Measurements from ENCODE around the gene NTM. TPM values are rescaled to one million over a fixed set of nuclear protein-coding genes. Genes with fewer than 3 reads are reported as not detected.

Gene NTM
- total RNA-seq, 2 donors from 2014 or later: 0.26 to 3.6 TPM

DNA sequence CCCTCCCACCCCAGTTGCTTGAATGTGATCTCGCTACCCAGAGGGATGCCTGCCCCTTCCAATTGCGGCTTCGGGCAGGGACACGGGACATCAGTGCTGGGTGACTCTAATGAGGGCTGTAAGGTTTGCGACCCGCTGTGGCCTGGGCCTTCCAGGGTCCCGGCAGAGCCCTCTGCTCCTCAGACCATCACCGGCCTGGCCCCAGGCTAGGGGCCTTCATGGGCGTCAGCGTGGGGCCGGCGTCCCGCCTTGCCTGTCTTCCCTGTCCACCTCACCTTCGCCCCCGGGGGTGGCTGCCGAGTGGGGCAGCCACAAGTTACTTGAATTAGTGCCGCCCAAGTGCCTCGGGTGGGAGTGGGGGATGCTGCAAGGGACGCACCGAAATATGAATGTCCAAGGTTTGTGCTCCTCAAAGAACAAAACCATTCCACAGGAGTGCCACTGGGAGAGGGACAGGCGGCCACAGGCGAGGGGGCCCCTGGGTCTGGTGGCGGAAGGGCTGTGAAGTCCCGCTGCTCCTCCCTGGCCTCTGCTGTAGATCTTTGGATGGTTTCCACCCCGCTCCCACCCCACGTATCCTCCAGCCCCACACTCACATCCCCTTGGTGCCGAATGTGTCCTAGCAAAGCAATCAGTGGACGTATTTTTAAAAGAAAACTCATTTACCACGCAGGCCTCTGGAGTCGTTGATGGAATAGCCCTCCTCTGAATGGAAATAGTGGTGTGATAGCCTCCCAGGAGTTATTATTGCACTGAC is 317.1 kb downstream of the NTM start:
- intact Hi-C loops (cut with DNase I): no loop called here
- TF ChIP-seq POLR2A (IDR thresholded peaks at IDR 0.05): no peak
- TF ChIP-seq, protein P1, sequence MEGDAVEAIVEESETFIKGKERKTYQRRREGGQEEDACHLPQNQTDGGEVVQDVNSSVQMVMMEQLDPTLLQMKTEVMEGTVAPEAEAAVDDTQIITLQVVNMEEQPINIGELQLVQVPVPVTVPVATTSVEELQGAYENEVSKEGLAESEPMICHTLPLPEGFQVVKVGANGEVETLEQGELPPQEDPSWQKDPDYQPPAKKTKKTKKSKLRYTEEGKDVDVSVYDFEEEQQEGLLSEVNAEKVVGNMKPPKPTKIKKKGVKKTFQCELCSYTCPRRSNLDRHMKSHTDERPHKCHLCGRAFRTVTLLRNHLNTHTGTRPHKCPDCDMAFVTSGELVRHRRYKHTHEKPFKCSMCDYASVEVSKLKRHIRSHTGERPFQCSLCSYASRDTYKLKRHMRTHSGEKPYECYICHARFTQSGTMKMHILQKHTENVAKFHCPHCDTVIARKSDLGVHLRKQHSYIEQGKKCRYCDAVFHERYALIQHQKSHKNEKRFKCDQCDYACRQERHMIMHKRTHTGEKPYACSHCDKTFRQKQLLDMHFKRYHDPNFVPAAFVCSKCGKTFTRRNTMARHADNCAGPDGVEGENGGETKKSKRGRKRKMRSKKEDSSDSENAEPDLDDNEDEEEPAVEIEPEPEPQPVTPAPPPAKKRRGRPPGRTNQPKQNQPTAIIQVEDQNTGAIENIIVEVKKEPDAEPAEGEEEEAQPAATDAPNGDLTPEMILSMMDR (IDR thresholded peaks at IDR 0.05): no peak
- H3K4me3 ChIP-seq: no peak overlapping the region

DNA sequence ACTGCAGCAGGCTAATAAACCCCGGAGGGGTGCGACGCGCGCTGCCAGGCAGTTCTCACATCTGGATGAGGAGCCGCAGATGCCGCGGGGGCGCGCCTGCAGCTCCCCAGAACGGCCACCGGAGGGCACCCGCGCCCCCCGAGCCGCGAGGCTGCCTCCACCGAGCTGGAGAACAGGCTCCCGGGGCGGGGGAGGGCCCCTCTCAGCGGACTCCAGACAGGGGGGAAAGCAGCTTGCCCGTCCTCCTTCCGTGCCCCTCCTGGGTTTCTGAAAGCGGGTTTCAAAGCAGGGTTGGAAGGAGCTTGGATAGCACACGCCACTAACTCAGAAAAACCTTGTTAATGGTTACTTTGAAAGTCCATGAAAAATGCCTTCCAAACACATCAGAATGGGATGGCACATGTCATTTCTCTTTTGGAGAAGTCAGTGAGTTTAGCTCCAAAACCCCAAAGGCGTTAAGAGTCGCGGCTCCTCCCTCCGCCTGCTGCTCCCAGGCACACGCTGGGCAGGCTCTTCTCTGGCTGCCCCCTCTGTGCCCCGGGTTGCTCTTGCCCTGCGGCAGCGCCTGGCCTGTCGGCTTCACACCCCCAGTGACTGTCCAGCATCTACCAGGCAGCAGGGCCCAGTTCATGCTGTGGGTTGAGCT is 317.8 kb downstream of the NTM start:
- H3K27me3 ChIP-seq: peaks cover 0 to 5% of the 10 kb centered on the region in 2 donors
- peaks cover 8% of the 10 kb centered on the region for H3K4me1 ChIP-seq
- TF ChIP-seq, protein P1 (IDR thresholded peaks at IDR 0.05): peak; percentile 55 to 80 (median 67)
- TF ChIP-seq POLR2A (IDR thresholded peaks at IDR 0.05): no peak
- no peak overlapping the region for H3K4me3 ChIP-seq
- intact Hi-C loops (cut with DNase I): no loop called here
- no peaks in the 10 kb centered on the region for H3K36me3 ChIP-seq (replicated peaks in 1 of 2; ENCODE audit: insufficient read depth in 1 of 2, low read depth in 2 of 2)
- no peak overlapping the region for H3K27ac ChIP-seq
- DNase-seq (peak; percentile 26 to 54 (median 35)), ATAC-seq (peak; percentile 52)
- 10 to 12% methylated on average over 25 to 34 of the region's 34 CpGs for WGBS, 2 donors
- no peaks in the 10 kb centered on the region for H3K9me3 ChIP-seq

More for the DNA sequence above, 317.1 kb downstream of the NTM start:
- Histone ChIP-seq H3K27ac (no peak overlapping the region), H3K36me3 (replicated peaks in 1 of 2; ENCODE audit: insufficient read depth in 1 of 2, low read depth in 2 of 2) (no peaks in the 10 kb centered on the region), H3K27me3 (peaks cover 0 to 5% of the 10 kb centered on the region in 2 donors), H3K9me3 (no peaks in the 10 kb centered on the region), H3K4me1 (peaks cover 8% of the 10 kb centered on the region)
- DNase-seq (no peak), ATAC-seq (no peak)
- WGBS, 2 donors: 64 to 74% methylated on average over 12 to 30 of the region's 30 CpGs

DNA sequence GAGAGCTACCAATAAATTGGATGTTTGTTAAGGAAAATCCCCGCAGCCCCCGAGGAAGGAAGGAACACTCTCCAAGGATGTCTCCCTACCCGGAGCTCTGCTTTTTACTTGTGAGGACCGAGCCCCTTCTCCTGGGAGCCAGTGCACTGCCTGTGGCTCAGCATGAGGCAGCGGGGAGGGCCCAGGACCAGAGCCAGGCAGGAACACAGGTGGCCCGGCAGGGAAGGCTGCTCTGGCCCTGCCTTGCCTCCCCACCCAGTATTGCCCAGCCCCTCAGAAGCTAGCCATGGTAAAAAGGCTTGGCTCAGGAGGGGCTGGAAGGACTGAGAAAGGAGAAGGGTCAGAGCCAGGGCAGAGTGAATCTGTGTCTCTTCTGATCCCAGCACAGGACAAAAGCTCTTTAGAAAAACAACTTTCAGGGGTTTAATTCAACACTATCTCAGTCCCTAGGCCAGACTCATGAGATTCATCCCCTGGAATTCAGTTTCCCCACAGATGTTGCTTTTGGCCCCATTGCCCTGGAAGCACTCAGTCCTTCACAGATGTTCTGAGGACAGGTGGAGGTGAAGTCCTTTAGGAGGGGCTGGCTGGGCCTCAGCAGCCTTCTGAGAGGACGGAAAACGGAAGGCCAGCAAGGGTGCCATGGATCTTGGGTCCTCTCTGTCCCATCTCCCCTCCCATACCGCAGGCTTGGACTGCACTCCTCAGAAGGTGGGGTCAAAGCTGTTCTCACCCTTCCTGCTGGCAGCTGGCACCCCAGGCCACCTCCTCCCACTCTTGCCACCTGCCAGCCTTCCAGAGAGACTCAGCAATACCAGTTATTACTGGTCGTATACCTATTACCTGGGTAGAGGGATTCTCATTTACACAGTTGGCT is 318.9 kb downstream of the NTM start:
- intact Hi-C loops (cut with DNase I): no loop called here
- Histone ChIP-seq H3K4me1 (peaks cover 8% of the 10 kb centered on the region), H3K27ac (no peak overlapping the region), H3K4me3 (no peak overlapping the region), H3K27me3 (peaks cover 0 to 5% of the 10 kb centered on the region in 2 donors), H3K36me3 (replicated peaks in 1 of 2; ENCODE audit: insufficient read depth in 1 of 2, low read depth in 2 of 2) (no peaks in the 10 kb centered on the region), H3K9me3 (no peaks in the 10 kb centered on the region)
- no peak for ATAC-seq
- 67 to 71% methylated on average over 9 to 10 of the region's 10 CpGs for WGBS, 2 donors
- DNase-seq: no peak
- TF ChIP-seq, protein P1 (IDR thresholded peaks at IDR 0.05): no peak
- TF ChIP-seq POLR2A (IDR thresholded peaks at IDR 0.05): no peak

DNA sequence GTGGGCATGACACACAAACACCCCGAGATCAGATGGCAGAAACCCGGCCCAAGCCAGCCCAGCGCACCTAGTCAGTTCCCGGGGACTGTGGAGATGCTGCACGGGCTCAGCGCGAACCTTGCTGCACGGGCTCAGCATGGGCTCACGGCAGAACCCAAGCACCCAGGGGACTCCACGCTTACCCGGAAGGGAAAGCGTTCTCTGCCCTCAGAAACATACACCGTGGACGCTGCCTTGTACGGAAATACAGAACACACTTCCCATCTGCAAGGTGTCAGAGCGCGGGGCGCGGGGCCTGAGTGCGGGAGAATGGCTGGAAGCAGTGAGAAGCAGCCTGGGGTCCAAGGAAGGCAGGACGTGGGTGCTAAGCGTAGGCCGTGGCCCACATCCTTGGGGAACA is 319.9 kb downstream of the NTM start:
- no peak overlapping the region for H3K27ac ChIP-seq
- no peaks in the 10 kb centered on the region for H3K36me3 ChIP-seq (replicated peaks in 1 of 2; ENCODE audit: insufficient read depth in 1 of 2, low read depth in 2 of 2)
- H3K4me3 ChIP-seq: no peak overlapping the region
- peaks cover 8% of the 10 kb centered on the region for H3K4me1 ChIP-seq
- 91% methylated on average over 23 of the region's 23 CpGs for WGBS, 2 donors
- H3K27me3 ChIP-seq: peaks cover 0 to 5% of the 10 kb centered on the region in 2 donors
- no peak for DNase-seq
- intact Hi-C loops (cut with DNase I): no loop called here
- no peaks in the 10 kb centered on the region for H3K9me3 ChIP-seq
- no peak for ATAC-seq
- no peak for TF ChIP-seq POLR2A (IDR thresholded peaks at IDR 0.05)
- TF ChIP-seq, protein P1 (IDR thresholded peaks at IDR 0.05): no peak
